NCI-H526 (cell line): ENCODE results near the gene AKAP5.

ENCODE experiments used
- DNase-seq, 2 experiments: peaks; one replicate each; lab custom pipeline; 2025; lab: John Stamatoyannopoulos, UW

The AKAP5 gene, protein sequence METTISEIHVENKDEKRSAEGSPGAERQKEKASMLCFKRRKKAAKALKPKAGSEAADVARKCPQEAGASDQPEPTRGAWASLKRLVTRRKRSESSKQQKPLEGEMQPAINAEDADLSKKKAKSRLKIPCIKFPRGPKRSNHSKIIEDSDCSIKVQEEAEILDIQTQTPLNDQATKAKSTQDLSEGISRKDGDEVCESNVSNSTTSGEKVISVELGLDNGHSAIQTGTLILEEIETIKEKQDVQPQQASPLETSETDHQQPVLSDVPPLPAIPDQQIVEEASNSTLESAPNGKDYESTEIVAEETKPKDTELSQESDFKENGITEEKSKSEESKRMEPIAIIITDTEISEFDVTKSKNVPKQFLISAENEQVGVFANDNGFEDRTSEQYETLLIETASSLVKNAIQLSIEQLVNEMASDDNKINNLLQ

GRCh38 chr14:64465191-64465822, at the start of gene AKAP5:
TSS of gene AKAP5 (plus strand) at chr14:64465499. CDS start at chr14:64468395, 2,896 bp downstream.
- peak; percentile 44 to 93 for DNase-seq

DNA sequence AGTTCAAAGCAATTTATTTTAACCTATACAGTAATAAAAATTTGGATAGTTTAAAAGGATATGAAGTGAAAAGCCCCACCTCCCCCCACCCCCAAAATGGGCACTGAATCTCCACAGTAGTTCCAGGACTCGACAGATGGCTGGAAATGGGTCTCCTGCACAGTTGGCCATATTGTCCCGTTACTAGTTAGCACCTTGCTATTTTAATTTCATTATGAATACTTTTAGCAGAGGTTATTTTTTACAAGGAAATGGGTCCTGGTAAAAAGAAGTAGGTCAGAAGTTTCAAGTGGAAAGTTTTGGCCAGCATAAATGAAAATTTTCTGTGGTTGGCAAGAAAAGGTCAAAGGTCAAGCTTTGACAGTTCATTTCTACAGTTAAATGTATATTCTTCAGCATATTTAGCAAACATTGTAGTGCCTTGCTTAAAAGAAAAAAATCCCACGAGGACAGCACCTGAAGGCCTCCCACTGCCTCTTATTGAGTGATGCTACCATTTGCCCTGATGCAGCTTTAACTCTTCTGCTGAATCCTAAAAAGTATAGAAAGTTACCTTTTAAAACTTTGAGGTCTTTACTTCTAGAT, 48.9 kb upstream of the AKAP5 start:
- no peak for DNase-seq

DNA sequence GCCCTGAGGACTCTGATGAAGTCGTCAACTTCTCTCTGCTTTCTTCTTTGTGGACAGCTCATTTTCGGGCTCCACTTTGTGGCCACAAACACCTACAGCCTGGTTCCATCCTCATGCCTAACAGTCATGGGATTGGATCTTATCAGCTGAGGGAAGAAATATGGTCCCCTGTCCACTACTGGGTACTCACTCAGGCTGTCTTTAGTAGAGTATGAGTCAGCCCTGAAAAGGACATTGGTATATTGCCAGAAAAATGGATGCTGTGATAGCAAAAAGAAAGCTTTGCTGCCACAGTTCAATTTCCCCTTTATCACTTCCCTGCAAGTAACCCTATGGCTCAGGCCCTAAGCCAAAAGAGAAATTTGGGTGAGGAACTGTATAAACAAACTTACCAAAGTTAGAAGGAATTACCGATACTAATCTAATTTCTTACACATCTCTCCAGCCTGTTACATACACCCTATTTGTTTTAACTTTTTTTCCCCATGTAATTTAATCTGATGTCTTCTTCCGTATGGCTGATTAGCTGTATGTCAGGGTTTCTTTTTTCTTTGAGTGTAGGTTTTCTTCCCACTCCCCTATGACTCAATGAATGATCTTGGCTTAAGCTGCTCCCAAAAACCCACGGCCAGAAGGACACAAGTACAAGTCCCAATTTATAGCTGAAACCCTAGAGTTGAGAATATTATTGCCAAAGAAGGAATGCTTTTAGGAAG, 48.1 kb upstream of the AKAP5 start:
- no peak for DNase-seq

- DNase-seq: no peak
These were observed 47.6 kb upstream of the AKAP5 start for GRCh38 chr14:64417771-64418125.

DNA sequence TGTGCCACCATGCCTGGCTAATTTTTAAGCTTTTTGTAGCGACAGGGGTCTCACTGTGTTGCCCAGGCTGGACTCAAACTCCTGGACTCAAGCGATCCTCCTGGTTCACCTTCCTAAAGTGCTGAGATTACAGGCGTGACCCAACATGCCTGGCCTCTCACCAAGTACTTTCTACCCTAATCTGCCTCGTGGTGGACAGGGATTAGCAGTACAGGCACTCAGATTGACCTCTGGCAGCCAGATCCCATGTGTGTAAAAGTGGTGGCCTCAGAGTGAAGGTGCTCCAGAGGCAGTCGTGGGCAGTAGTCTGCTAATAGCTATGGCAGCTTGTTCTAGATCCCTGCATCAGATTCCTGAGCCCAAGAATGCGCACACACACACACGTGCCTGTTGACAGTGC, 46.3 kb upstream of the AKAP5 start:
- DNase-seq: no peak

DNA sequence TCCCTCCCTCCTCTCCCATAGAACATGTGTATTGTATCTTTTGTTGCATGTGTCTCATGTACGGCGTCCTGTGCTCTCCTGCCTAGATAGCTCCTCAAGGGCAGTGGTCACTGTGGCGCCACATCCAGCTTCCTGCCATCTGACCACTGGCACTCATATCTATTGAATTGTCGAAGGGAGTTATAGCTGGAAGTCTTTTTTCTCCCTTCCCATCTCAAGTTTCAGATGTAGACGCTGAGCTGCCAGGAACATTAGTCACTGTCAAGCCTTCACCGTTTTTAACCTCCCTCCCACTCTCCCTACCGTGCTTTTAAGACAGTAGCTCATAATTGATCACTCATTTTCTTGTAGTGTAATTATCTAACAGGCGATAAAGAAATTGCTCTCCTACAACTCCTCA, 44.1 kb upstream of the AKAP5 start:
- no peak for DNase-seq

- no peak for DNase-seq
These were observed 43.3 kb upstream of the AKAP5 start for GRCh38 chr14:64422005-64422404.

- DNase-seq: no peak
These were observed 42.5 kb upstream of the AKAP5 start for GRCh38 chr14:64422756-64423155.

DNA sequence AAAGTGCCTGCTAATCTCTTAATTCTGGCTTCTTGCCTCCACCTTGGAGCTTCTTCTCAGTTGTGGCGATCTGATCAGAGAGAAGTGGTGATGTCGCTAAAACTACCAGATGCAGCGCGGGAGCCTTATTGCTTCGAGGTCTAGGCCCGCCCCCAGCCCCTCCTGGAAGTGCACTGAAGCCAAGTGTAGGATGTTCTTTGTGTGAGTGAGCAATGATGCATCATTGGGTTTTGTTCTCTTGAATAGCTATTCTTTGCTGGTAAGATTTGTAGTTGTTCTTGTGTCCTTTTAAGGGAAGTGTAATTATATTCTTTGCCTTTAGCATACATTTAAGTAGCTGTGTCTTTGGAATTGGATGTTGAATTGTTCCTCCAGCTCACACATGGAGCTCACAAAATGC, 41.3 kb upstream of the AKAP5 start:
- DNase-seq: no peak

GRCh38 chr14:64434528-64434927, 30.8 kb upstream of the AKAP5 start:
- DNase-seq: no peak

GRCh38 chr14:64438181-64438841, 27.0 kb upstream of the AKAP5 start:
- DNase-seq: no peak

DNA sequence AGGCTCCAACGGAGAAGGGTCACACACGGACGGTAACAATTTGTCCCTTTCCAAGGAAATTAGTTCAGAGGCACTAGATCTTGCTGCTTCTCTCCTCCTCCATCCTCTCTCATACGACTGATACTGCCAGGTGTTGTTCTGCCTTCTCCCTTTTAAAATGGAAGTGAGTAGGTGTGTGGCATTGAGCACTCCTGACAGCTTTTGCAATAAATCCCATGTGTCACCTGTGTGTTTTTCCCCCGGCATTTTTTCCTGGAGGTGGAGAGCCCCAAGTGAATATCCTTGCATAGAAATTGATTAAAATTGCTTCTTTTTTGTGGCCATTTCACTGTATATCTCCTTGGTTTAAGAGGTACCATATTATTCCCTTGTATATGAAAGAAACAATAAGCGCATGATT, 26.2 kb upstream of the AKAP5 start:
- no peak for DNase-seq

DNA sequence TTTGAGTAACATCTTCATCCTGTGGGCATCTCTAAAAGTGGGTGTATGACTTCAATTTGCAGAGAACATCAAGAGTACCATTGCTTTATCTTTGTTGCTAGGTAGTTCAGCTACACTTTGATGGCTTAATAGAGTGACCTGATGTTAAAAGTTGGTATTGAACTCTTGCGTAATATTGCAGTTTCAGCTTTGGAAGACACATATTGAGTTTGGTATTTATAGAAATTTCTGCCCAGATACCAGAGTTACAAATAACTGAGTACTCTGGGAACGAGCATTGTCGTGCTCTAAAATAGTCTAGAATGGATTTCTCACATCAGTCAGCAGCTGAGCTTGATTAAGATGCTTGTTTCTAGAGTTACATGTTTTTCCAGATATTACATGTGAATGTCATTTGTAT, 24.8 kb upstream of the AKAP5 start:
- no peak for DNase-seq

DNA sequence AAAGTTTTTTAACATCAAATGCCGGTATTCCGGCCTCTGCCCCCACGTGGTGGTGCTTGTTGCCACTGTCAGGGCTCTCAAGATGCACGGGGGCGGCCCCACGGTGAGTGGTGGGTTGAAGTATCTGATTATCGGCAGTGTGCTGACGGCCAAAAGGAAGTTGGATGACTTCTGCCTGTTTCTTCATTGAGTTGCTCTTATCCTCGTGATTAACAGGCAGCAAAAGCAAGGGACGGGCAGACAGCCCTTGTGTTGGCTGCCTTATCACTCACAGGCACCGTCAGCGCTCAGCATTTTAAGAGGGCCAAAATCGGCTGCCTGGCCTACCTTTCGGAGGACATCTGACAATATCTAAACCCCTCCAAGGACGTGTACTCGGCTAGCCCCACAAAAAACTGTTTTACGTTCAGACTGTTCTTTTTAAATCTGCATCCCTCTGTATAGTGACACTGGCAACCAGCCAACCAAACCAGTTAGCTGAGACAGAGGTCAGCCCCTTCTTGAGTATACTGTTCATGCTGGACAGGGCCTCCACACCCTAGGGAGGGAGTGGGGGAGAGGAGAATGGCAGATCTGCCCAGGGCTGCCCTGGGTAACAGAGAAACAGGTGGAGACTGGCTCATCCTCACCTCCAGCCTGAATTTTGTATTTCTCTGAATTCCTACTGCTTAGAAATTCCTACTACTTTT, 22.9 kb upstream of the AKAP5 start:
- DNase-seq: no peak

DNA sequence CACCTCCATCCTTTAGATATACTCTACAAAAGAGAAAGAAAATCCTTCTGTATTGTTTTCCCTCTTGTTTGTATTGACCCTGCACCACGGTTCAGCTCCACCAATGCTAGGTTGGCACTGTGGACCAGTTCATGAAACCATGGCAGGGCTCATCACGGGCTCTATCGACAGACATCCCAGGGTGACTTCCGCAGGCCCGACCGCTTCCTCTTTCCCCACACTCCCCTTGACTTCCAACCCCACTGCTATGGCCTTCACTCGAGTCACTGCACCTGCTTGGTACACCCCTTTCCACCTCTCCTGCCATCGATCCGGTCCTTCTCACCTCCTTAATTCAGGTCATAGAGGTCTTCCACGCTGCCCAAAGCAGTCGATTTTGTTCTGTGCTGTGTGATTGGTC, 21.2 kb upstream of the AKAP5 start:
- no peak for DNase-seq

GRCh38 chr14:64444984-64445845, 20.1 kb upstream of the AKAP5 start:
- no peak for DNase-seq

DNA sequence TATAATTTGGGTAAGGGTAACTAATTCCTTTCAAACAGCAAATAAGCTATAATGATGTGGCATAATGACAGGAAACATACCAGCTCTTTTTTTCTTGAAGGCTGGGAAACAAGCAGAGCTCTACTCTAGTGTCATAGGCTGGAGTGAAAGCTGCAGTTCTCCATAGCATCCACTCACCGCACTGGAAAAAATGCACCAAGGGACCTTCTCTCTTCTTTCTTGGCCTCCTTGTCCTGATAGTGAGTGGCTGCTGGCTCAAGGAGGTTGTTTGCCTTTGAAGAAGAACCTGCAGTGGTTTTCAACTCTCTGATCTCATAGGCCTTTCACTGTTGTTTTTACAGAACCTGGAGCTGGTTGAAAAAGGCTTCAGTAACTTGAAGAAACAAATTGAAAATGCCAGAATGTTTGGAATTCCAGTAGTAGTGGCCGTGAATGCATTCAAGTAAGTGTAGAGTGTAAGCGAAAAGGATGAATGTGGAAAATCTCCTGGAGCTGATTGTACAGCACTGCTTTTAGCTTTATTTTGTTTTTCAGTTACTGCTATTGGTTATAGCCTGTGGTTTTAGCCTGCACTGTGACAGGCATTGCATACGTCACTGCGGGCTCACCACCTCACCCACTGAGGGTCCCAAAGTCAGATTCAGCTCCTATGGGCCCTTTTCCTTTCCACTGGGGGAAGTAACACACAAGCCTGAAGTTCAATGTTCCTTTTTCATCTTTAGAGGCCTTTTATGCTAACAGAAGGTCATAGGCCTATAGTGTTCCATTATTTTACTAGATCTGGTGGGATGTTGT, 17.2 kb upstream of the AKAP5 start:
- DNase-seq: no peak

DNA sequence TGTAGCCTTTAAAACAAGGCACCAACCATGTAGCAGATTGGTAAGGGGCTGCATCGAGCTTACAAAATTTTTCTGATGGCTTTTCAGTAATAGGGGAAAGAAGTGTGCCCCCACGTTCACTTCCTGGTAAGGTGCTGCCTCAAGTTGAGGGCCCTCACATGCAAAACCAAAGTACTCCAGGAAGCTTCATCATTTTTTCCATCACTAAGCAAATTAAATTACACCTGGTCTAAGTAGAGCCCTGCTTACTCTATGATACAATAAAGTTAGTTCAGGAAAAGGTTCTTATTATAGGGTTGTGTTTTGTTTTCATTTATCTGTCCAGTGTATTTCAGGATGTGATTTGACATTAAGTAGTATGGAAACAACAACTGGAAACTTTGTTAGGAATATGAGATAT, 15.0 kb upstream of the AKAP5 start:
- no peak for DNase-seq

DNA sequence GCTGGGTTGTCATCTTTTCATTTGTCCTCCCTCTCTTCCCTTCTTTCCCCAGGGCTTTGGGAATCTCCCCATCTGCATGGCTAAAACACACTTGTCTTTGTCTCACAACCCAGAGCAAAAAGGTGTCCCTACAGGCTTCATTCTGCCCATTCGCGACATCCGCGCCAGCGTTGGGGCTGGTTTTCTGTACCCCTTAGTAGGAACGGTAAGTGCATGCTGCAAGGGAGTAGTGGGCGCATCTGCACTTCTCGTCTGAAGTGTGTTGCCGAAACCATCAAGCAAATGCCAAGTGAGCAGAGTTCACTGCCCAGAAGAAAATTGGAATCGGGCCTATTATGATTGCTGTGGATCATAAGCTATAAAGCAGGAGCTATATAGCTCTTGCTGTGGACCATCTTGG, 10.6 kb upstream of the AKAP5 start:
- no peak for DNase-seq
